ENCODE data around the gene UNC13B. TPM values are rescaled to one million over a fixed set of nuclear protein-coding genes. Genes with fewer than 3 reads are reported as not detected.

Gene UNC13B
- total RNA-seq, 1 experiment from 2014 or later: 17.6 TPM

GRCh38 chr9:35286381-35286780, 124.6 kb downstream of the UNC13B start:
- no peak overlapping the region for H3K4me2 ChIP-seq (ENCODE audit: low read length)
- no peaks in the 10 kb centered on the region for H3K27me3 ChIP-seq (ENCODE audit: insufficient read depth, low read length)
- no peaks in the 10 kb centered on the region for H3K79me2 ChIP-seq (ENCODE audit: insufficient read depth, low read length)
- no peaks in the 10 kb centered on the region for H3K36me3 ChIP-seq (ENCODE audit: control insufficient read depth in 1 of 2, insufficient read depth in 2 of 2, low read length in 2 of 2)
- H3K9me3 ChIP-seq (ENCODE audit: control insufficient read depth in 1 of 2, insufficient read depth in 1 of 2, low read depth in 1 of 2, low read length in 2 of 2): no peaks in the 10 kb centered on the region
- ChIA-PET RAD21 (ENCODE audit: low non-redundant PET in 1 of 2, low total read pairs in 2 of 2, uncharacterized antibody in 2 of 2, unreplicated experiment in 2 of 2) (no interaction called here), CTCF (no interaction called here), POLR2A (no interaction called here)
- no peak overlapping the region for H3K9ac ChIP-seq (ENCODE audit: low read length)
- H3K27ac ChIP-seq (ENCODE audit: low read depth, low read length): no peak overlapping the region
- DNase-seq (ENCODE audit: low read depth, low spot score) (no peak), ATAC-seq (no peak)
- TF ChIP-seq EZH2 (IDR thresholded peaks at IDR 0.05) (no peak), SP1 (IDR thresholded peaks at IDR 0.05; ENCODE audit: low read depth) (no peak)
- no peaks in the 10 kb centered on the region for H4K20me1 ChIP-seq (ENCODE audit: insufficient read depth)
- no peak overlapping the region for H2AFZ ChIP-seq (ENCODE audit: low read depth, low read length, poor library complexity, severe bottlenecking)
- no TSS peak for BruUV-seq (replicated peaks)
- H3K4me3 ChIP-seq (replicated peaks in 1 of 2; ENCODE audit: low read depth in 1 of 2, low read length in 2 of 2): no peak overlapping the region
- no peaks in the 10 kb centered on the region for H3K4me1 ChIP-seq (ENCODE audit: control insufficient read depth in 1 of 2, insufficient read depth in 2 of 2, low read length in 2 of 2)
- no peaks in the 10 kb centered on the region for H3K9me2 ChIP-seq (ENCODE audit: insufficient read depth)
- intact Hi-C loops (cut with micrococcal nuclease): no loop called here

- Histone ChIP-seq H3K4me2 (ENCODE audit: low read length) (no peak overlapping the region), H3K79me2 (ENCODE audit: insufficient read depth, low read length) (no peaks in the 10 kb centered on the region), H3K27me3 (ENCODE audit: insufficient read depth, low read length) (no peaks in the 10 kb centered on the region), H3K9me2 (ENCODE audit: insufficient read depth) (no peaks in the 10 kb centered on the region), H4K20me1 (ENCODE audit: insufficient read depth) (no peaks in the 10 kb centered on the region), H3K4me1 (ENCODE audit: control insufficient read depth in 1 of 2, insufficient read depth in 2 of 2, low read length in 2 of 2) (no peaks in the 10 kb centered on the region), H3K9me3 (ENCODE audit: control insufficient read depth in 1 of 2, insufficient read depth in 1 of 2, low read depth in 1 of 2, low read length in 2 of 2) (no peaks in the 10 kb centered on the region), H3K36me3 (ENCODE audit: control insufficient read depth in 1 of 2, insufficient read depth in 2 of 2, low read length in 2 of 2) (no peaks in the 10 kb centered on the region), H2AFZ (ENCODE audit: low read depth, low read length, poor library complexity, severe bottlenecking) (no peak overlapping the region), H3K4me3 (replicated peaks in 1 of 2; ENCODE audit: low read depth in 1 of 2, low read length in 2 of 2) (no peak overlapping the region), H3K27ac (ENCODE audit: low read depth, low read length) (no peak overlapping the region), H3K9ac (ENCODE audit: low read length) (no peak overlapping the region)
- CTCF ChIA-PET: no interaction called here
- intact Hi-C loops (cut with micrococcal nuclease): no loop called here
- POLR2A ChIA-PET: no interaction called here
- ATAC-seq (no peak), DNase-seq (ENCODE audit: low read depth, low spot score) (no peak)
- RAD21 ChIA-PET (ENCODE audit: low non-redundant PET in 1 of 2, low total read pairs in 2 of 2, uncharacterized antibody in 2 of 2, unreplicated experiment in 2 of 2): no interaction called here
- BruUV-seq (replicated peaks): no TSS peak
- TF ChIP-seq ZBTB33 (IDR thresholded peaks at IDR 0.05; ENCODE audit: extremely low read depth, insufficient replicate concordance, low read length): no peak
- no peak for TF ChIP-seq MAX (IDR thresholded peaks at IDR 0.05)
- TF ChIP-seq CTCF (IDR thresholded peaks at IDR 0.05 in 2 of 3, conservative IDR thresholded peaks at IDR 0.05 in 1 of 3; ENCODE audit: borderline replicate concordance in 1 of 3, insufficient read depth in 1 of 3, low read depth in 2 of 3, low read length in 2 of 3): no peak
- TF ChIP-seq ZFX (IDR thresholded peaks at IDR 0.05): no peak
Observed at GRCh38 chr9:35287987-35288632, 126.3 kb downstream of the UNC13B start.
